ENCODE measurements around the gene TEK.

GRCh38 chr9:27227192-27227591 is 118.2 kb downstream of the TEK start:
- TF ChIP-seq CTCF (IDR thresholded peaks at IDR 0.05) (no peak), EP300 (IDR thresholded peaks at IDR 0.05) (no peak), POLR2AphosphoS5 (IDR thresholded peaks at IDR 0.05) (no peak), POLR2A (IDR thresholded peaks at IDR 0.05) (no peak)
